Panc1 (cell line): ENCODE measurements around the gene NAA40. TPM values are rescaled to one million over a fixed set of nuclear protein-coding genes. Genes with fewer than 3 reads are reported as not detected.

Source experiments
- ATAC-seq: fragments of 200-7000 bp; cut with Tn5 transposase; 2 replicates; pipeline ENCODE4 v1.9.1; 2020; ENCODE audit warnings: mild to moderate bottlenecking, moderate library complexity
- BruUV-seq: library from RNA; stranded (reverse); fragments of 400-500 nt; replicated peaks from 2 replicates; lab custom pipeline; 2021; lab: Mats Ljungman, UMichigan
- CTCF ChIA-PET: fragments of 300-600 bp; sonication (Branson Sonifier 250); formaldehyde crosslinking; loops from one replicate; lab custom pipeline; 2022; ENCODE audit warnings: antibody characterized with exemption; lab: Charles Lee
- POLR2A ChIA-PET: fragments of 300-600 bp; sonication (Branson Sonifier 250); formaldehyde crosslinking; loops from one replicate; lab custom pipeline; 2022; ENCODE audit warnings: antibody characterized with exemption; lab: Charles Lee
- DNase-seq: peaks from one replicate; pipeline ENCODE4 v3.0.0-alpha.2; 2010; ENCODE audit warnings: low read depth, low spot score
- H3K27ac ChIP-seq: 2 replicates; pipeline ENCODE4 v1.5.1; 2011; ENCODE audit warnings: mild to moderate bottlenecking, low read length, inconsistent platforms
- H3K27me3 ChIP-seq: fragments of 200-500 bp; sonication (Bioruptor generic); 2 replicates; pipeline ENCODE4 v1.6.0; 2014; ENCODE audit warnings: low read length, inconsistent platforms; ENCODE audit not compliant: control insufficient read depth, insufficient read depth
- H3K36me3 ChIP-seq: fragments of 200-500 bp; sonication (Bioruptor generic); 2 replicates; pipeline ENCODE4 v1.5.1; 2014; ENCODE audit warnings: inconsistent platforms, mild to moderate bottlenecking, low read length, moderate library complexity; ENCODE audit not compliant: control insufficient read depth, insufficient read depth
- H3K4me1 ChIP-seq: 2 replicates; pipeline ENCODE4 v1.5.1; 2011; ENCODE audit warnings: inconsistent platforms, mild to moderate bottlenecking, low read length, moderate library complexity; ENCODE audit not compliant: control insufficient read depth, insufficient read depth
- H3K4me3 ChIP-seq, 2 experiments: 2 replicates each; pipeline ENCODE4 v1.5.1; 2011 to 2012; ENCODE audit warnings: low read depth in 2 of 2, low read length in 2 of 2, mild to moderate bottlenecking in 2 of 2, inconsistent platforms in 1 of 2, moderate library complexity in 1 of 2
- H3K9me3 ChIP-seq: fragments of 200-500 bp; sonication (Bioruptor generic); 2 replicates; pipeline ENCODE4 v1.5.1; 2014; ENCODE audit warnings: low read depth, mild to moderate bottlenecking, inconsistent platforms, low read length, moderate library complexity; ENCODE audit not compliant: control insufficient read depth, insufficient read depth
- POLR2AphosphoS5 ChIP-seq: IDR thresholded peaks from 2 replicates; pipeline ENCODE4 v1.6.1; 2012; ENCODE audit warnings: mild to moderate bottlenecking, low read depth, low read length, moderate library complexity
- SIN3A ChIP-seq: IDR thresholded peaks from 2 replicates; pipeline ENCODE4 v1.6.1; 2012; ENCODE audit warnings: low read depth, mild to moderate bottlenecking, low read length, moderate library complexity, borderline replicate concordance; ENCODE audit not compliant: insufficient read depth
- TCF7L2 ChIP-seq: IDR thresholded peaks from 2 replicates; pipeline ENCODE4 v1.6.1; 2011; ENCODE audit warnings: mild to moderate bottlenecking, low read depth, low read length, inconsistent platforms
- in situ Hi-C: cut with HindIII; loops from 2 replicates; pipeline ENCODE4 v1.10.0; 2016; ENCODE audit warnings: low sequenced_read_pairs, low pct_unique_long_range_greater_than_20kb
- intact Hi-C: fragments of 100-400 bp; cut with micrococcal nuclease; formaldehyde crosslinking; loops from one replicate; pipeline ENCODE4 v1.10.0; 2022; ENCODE audit not compliant: unreplicated experiment
- total RNA-seq: library from RNA; stranded (reverse); gene quantifications from one replicate; pipeline ENCODE4 v1.2.1, GENCODE V29; 2021; ENCODE audit not compliant: unreplicated experiment
- TF ChIP-seq, protein P1 (sequence below), 2 experiments: IDR thresholded peaks; 2 replicates each; pipeline ENCODE4 v1.6.1; 2011 to 2012; ENCODE audit warnings: low read depth in 2 of 2, control low read depth in 1 of 2, low read length in 1 of 2, mild to moderate bottlenecking in 1 of 2, moderate library complexity in 1 of 2; ENCODE audit not compliant: insufficient read depth in 1 of 2
- TF ChIP-seq, protein P2 (sequence below): fragments of 450-650 bp; IDR thresholded peaks from 2 replicates; pipeline ENCODE4 v1.5.1; 2017; ENCODE audit warnings: mild to moderate bottlenecking

NAA40 gene
- total RNA-seq, 1 experiment from 2014 or later: 43.2 TPM

DNA sequence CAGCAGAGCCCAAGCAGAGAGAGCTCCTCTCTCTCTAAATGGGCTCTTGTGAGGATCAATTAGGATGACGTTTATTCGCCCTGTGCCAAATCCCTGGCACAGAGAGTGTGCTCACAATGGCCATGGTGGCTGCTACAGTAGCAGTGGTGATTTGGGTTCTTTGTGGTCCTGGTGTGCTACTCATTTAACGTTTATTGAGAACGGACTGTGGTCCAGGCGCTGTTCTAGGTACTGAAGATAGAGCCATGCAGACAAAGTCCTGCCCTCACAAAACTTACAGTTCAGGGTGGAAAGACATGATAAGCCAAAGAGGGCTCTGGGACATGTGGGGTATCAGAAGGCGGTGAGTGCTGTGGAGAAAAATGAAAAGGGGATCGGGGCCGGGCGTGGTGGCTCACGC is 52.8 kb downstream of the NAA40 start:
- H3K4me3 ChIP-seq: no peak overlapping the region
- BruUV-seq: no TSS peak
- no peaks in the 10 kb centered on the region for H3K27me3 ChIP-seq
- H3K36me3 ChIP-seq: peaks cover 4% of the 10 kb centered on the region
- H3K9me3 ChIP-seq: no peaks in the 10 kb centered on the region
- H3K27ac ChIP-seq: no peak overlapping the region
- ATAC-seq (no peak), DNase-seq (no peak)
- H3K4me1 ChIP-seq: peaks cover 10% of the 10 kb centered on the region
- in situ Hi-C loops (no loop called here), intact Hi-C loops (no loop called here)
- ChIA-PET POLR2A (interaction anchor here (0.6 kb wide), 1 partner anchor 236 kb away, joined by 5 read pairs; no protein-coding TSS in a partner anchor), CTCF (no interaction called here)
- no peak for TF ChIP-seq POLR2AphosphoS5
- TF ChIP-seq, protein P1, sequence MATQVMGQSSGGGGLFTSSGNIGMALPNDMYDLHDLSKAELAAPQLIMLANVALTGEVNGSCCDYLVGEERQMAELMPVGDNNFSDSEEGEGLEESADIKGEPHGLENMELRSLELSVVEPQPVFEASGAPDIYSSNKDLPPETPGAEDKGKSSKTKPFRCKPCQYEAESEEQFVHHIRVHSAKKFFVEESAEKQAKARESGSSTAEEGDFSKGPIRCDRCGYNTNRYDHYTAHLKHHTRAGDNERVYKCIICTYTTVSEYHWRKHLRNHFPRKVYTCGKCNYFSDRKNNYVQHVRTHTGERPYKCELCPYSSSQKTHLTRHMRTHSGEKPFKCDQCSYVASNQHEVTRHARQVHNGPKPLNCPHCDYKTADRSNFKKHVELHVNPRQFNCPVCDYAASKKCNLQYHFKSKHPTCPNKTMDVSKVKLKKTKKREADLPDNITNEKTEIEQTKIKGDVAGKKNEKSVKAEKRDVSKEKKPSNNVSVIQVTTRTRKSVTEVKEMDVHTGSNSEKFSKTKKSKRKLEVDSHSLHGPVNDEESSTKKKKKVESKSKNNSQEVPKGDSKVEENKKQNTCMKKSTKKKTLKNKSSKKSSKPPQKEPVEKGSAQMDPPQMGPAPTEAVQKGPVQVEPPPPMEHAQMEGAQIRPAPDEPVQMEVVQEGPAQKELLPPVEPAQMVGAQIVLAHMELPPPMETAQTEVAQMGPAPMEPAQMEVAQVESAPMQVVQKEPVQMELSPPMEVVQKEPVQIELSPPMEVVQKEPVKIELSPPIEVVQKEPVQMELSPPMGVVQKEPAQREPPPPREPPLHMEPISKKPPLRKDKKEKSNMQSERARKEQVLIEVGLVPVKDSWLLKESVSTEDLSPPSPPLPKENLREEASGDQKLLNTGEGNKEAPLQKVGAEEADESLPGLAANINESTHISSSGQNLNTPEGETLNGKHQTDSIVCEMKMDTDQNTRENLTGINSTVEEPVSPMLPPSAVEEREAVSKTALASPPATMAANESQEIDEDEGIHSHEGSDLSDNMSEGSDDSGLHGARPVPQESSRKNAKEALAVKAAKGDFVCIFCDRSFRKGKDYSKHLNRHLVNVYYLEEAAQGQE (IDR thresholded peaks at IDR 0.05; ENCODE audit: insufficient read depth in 1 of 2, low read depth in 2 of 2, low read length in 1 of 2): peak in 1 of 2 experiments; percentile 59; a peak in 2 of 4 replicates

DNA sequence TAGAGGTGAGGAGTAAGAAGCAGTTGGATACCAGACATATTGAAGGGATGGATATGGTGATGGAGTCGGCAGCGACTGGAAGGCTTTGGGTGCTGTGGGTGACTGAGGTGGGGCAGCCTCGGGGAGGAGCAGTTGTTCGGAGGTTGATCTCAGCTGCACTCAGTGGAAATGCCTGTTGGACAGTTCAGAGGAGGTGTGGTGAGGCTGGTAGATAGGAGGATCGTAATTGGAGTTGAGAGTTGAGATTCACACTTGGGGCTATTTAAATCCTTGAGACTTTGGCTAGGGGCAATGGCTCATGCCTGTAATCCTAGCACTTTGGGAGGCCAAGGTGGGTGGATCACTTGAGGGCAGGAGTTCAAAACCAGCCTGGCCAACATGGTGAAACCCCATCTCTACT is 54.3 kb downstream of the NAA40 start:
- H3K36me3 ChIP-seq: peaks cover 4% of the 10 kb centered on the region; the same call in 1 of the 2 replicates
- in situ Hi-C loops: no loop called here
- peaks cover 5% of the 10 kb centered on the region; the same call in 1 of the 2 replicates for H3K4me1 ChIP-seq
- ChIA-PET CTCF (no interaction called here), POLR2A (no interaction called here)
- DNase-seq (no peak), ATAC-seq (no peak)
- H3K27ac ChIP-seq: no peak overlapping the region
- BruUV-seq: no TSS peak
- TF ChIP-seq TCF7L2 (no peak), SIN3A (no peak), POLR2AphosphoS5 (no peak)
- TF ChIP-seq, protein P2, sequence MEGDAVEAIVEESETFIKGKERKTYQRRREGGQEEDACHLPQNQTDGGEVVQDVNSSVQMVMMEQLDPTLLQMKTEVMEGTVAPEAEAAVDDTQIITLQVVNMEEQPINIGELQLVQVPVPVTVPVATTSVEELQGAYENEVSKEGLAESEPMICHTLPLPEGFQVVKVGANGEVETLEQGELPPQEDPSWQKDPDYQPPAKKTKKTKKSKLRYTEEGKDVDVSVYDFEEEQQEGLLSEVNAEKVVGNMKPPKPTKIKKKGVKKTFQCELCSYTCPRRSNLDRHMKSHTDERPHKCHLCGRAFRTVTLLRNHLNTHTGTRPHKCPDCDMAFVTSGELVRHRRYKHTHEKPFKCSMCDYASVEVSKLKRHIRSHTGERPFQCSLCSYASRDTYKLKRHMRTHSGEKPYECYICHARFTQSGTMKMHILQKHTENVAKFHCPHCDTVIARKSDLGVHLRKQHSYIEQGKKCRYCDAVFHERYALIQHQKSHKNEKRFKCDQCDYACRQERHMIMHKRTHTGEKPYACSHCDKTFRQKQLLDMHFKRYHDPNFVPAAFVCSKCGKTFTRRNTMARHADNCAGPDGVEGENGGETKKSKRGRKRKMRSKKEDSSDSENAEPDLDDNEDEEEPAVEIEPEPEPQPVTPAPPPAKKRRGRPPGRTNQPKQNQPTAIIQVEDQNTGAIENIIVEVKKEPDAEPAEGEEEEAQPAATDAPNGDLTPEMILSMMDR: no peak
- TF ChIP-seq, protein P1 (IDR thresholded peaks at IDR 0.05; ENCODE audit: insufficient read depth in 1 of 2, low read depth in 2 of 2, low read length in 1 of 2): no peak
- no peaks in the 10 kb centered on the region for H3K9me3 ChIP-seq
- no peaks in the 10 kb centered on the region for H3K27me3 ChIP-seq
- H3K4me3 ChIP-seq: no peak overlapping the region
- intact Hi-C loops: no loop called here
